HepG2 (cell line): ENCODE measurements around the gene ADAMTS17. TPM values are rescaled to one million over a fixed set of nuclear protein-coding genes. Genes with fewer than 3 reads are reported as not detected.

Source experiments
- KAT7 ChIP-seq: IDR thresholded peaks from 2 replicates; pipeline ENCODE4 v1.6.1; 2018; ENCODE audit warnings: borderline replicate concordance, missing compliant biosample characterization
- KLF6 ChIP-seq: IDR thresholded peaks from 2 replicates; pipeline ENCODE4 v1.8.0; 2016; ENCODE audit warnings: missing biosample characterization, missing genetic modification reagents
- NR2F1 ChIP-seq, 2 experiments: fragments of 450-650 bp in 1 of 2; formaldehyde crosslinking in 1 of 2; IDR thresholded peaks; 2 replicates each; pipeline versions ENCODE4 v1.5.0 to v1.6.1; 2016 to 2020; ENCODE audit warnings: mild to moderate bottlenecking in 1 of 2, missing compliant biosample characterization in 1 of 2, missing genetic modification reagents in 1 of 2, moderate library complexity in 1 of 2
- REL ChIP-seq: sonication (generic); formaldehyde crosslinking; conservative IDR thresholded peaks from 2 replicates; pipeline ENCODE4 v1.8.0; 2022; ENCODE audit warnings: mild to moderate bottlenecking, missing genetic modification reagents, moderate library complexity
- ZBTB10 ChIP-seq: sonication (generic); formaldehyde crosslinking; IDR thresholded peaks from 2 replicates; pipeline ENCODE4 v1.4.0; 2020; ENCODE audit warnings: missing genetic modification reagents, borderline replicate concordance
- ZBTB25 ChIP-seq: IDR thresholded peaks from 2 replicates; pipeline ENCODE4 v1.6.1; 2018; ENCODE audit warnings: missing genetic modification reagents
- ZNF205 ChIP-seq: IDR thresholded peaks from 2 replicates; pipeline ENCODE4 v1.6.1; 2018; ENCODE audit warnings: missing biosample characterization, missing genetic modification reagents
- ZNF441 ChIP-seq: sonication (generic); formaldehyde crosslinking; IDR thresholded peaks from 2 replicates; pipeline ENCODE4 v1.7.0; 2021; ENCODE audit warnings: missing genetic modification reagents, borderline replicate concordance
- ZNF749 ChIP-seq: sonication (generic); formaldehyde crosslinking; IDR thresholded peaks from 2 replicates; pipeline ENCODE4 v1.8.0; 2022; ENCODE audit warnings: mild to moderate bottlenecking, missing genetic modification reagents, moderate library complexity, borderline replicate concordance
- ZXDC ChIP-seq: sonication (generic); formaldehyde crosslinking; IDR thresholded peaks from 2 replicates; pipeline ENCODE4 v1.5.0; 2020; ENCODE audit warnings: mild to moderate bottlenecking, missing genetic modification reagents
- polyA plus RNA-seq, 8 experiments: library from polyadenylated mRNA; depleted of rRNA in 3 of 8; stranded (reverse) in 7 of 8; unstranded in 1 of 8; fragments of >200 nt; fragmentation: Illumina TruSeq in 4 of 8; extraction: Trizol in 4 of 8; gene quantifications; 2 replicates each; pipeline versions ENCODE4 v1.2.1 to v1.2.3, GENCODE V29; 2011 to 2016; ENCODE audit warnings: low read depth in 4 of 8, missing spikeins in 1 of 8, mixed read lengths in 1 of 8; ENCODE audit not compliant: insufficient read depth in 1 of 8
- total RNA-seq, 5 experiments: library from RNA; depleted of rRNA; stranded (reverse); fragments of >200 nt; fragmentation: Illumina TruSeq; extraction: Trizol; gene quantifications; 2 replicates each; pipeline ENCODE4 v1.2.3, GENCODE V29; 2016; ENCODE audit warnings: low read depth in 1 of 5
- TF ChIP-seq, protein P1 (sequence below): IDR thresholded peaks from 2 replicates; pipeline ENCODE4 v1.6.1; 2016; ENCODE audit warnings: missing genetic modification reagents, missing compliant biosample characterization
- TF ChIP-seq, protein P2 (sequence below): sonication (generic); formaldehyde crosslinking; IDR thresholded peaks from 2 replicates; pipeline ENCODE4 v1.4.0; 2020; ENCODE audit warnings: missing genetic modification reagents, borderline replicate concordance
- TF ChIP-seq, protein P3 (sequence below): sonication (generic); formaldehyde crosslinking; IDR thresholded peaks from 2 replicates; pipeline ENCODE4 v1.5.0; 2020; ENCODE audit warnings: missing genetic modification reagents

ADAMTS17 gene
- total and polyA plus RNA-seq, 2 of the 13 experiments (the other 11 are each of a cell fraction or from before 2014, with no cell fraction given) = 0.02 to 0.04 TPM

DNA sequence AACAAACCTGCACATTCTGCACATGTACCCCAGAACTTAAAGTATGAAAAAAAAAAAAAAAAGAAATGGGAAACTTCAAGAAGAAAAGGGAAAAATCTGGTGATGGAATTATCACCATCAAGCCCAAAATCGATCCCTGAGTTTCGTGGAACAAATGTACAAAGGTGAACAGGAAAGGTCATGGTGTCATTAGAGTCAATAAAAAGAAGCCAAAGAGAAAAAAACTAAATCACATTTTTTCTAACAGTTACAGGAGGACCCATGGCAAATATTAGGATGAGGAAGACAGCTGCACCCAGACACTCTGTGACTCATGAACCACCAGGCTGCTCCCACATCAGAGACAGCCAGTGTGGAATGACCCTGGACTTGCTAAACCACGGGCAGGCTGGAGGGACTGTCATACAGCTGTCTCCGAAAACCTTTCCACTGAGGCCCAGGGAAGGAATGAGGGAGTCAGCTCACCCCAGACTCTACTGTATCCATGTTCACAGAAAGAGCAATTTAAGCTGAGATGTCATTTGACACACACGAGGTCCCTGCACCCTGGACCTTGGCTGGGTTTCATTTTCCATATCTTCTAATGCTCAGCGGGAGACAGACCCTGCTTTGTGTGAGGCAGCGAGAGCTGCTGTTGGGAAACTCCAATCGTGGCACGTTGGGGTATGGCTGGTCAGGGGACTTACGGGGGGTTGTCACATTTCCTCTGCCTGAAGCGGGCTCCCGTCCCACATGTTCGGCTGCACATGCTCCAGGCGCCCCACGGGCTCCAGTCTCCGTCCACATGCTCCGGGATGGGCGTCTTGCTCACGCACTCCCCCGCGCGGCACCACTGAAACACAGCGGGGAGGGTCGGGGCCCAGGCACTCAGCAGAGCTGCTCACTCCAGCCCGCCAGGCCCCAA lies 210.2 kb downstream of the ADAMTS17 start (continued):
- TF ChIP-seq REL = 0 out of 2 replicates have a peak, but pooled peaks have one; percentile 43
- TF ChIP-seq, protein P1, sequence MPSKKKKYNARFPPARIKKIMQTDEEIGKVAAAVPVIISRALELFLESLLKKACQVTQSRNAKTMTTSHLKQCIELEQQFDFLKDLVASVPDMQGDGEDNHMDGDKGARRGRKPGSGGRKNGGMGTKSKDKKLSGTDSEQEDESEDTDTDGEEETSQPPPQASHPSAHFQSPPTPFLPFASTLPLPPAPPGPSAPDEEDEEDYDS = no peak
- no peak for TF ChIP-seq ZBTB10 (CRISPR knock-in tag)
- peak; percentile 56; the same call in 1 of the 2 replicates for TF ChIP-seq ZNF749 (CRISPR knock-in tag)
- TF ChIP-seq ZNF441 (CRISPR knock-in tag) = no peak
- TF ChIP-seq KLF6 (CRISPR knock-in tag) = no peak
- no peak for TF ChIP-seq NR2F1 (CRISPR knock-in tag; IDR thresholded peaks at IDR 0.05)
- 0 out of 2 replicates have a peak, but pooled peaks have one; percentile 48 for TF ChIP-seq KAT7 (CRISPR knock-in tag)
- TF ChIP-seq, protein P2, sequence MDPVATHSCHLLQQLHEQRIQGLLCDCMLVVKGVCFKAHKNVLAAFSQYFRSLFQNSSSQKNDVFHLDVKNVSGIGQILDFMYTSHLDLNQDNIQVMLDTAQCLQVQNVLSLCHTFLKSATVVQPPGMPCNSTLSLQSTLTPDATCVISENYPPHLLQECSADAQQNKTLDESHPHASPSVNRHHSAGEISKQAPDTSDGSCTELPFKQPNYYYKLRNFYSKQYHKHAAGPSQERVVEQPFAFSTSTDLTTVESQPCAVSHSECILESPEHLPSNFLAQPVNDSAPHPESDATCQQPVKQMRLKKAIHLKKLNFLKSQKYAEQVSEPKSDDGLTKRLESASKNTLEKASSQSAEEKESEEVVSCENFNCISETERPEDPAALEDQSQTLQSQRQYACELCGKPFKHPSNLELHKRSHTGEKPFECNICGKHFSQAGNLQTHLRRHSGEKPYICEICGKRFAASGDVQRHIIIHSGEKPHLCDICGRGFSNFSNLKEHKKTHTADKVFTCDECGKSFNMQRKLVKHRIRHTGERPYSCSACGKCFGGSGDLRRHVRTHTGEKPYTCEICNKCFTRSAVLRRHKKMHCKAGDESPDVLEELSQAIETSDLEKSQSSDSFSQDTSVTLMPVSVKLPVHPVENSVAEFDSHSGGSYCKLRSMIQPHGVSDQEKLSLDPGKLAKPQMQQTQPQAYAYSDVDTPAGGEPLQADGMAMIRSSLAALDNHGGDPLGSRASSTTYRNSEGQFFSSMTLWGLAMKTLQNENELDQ (CRISPR knock-in tag) = 0 out of 2 replicates have a peak, but pooled peaks have one; percentile 39
- no peak for TF ChIP-seq ZBTB25
- no peak for TF ChIP-seq ZNF205
- TF ChIP-seq, protein P3, sequence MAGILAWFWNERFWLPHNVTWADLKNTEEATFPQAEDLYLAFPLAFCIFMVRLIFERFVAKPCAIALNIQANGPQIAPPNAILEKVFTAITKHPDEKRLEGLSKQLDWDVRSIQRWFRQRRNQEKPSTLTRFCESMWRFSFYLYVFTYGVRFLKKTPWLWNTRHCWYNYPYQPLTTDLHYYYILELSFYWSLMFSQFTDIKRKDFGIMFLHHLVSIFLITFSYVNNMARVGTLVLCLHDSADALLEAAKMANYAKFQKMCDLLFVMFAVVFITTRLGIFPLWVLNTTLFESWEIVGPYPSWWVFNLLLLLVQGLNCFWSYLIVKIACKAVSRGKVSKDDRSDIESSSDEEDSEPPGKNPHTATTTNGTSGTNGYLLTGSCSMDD = no peak
- no peak for TF ChIP-seq ZXDC
